ENCODE data around the gene HDHD5. TPM values are rescaled to one million over a fixed set of nuclear protein-coding genes. Genes with fewer than 3 reads are reported as not detected.
A peak's percentile ranks its signal among the peaks of the same experiment; 100 is the strongest.

HDHD5 gene
- polyA plus RNA-seq, 1 donor from 2014 or later, result 91.3 TPM

DNA sequence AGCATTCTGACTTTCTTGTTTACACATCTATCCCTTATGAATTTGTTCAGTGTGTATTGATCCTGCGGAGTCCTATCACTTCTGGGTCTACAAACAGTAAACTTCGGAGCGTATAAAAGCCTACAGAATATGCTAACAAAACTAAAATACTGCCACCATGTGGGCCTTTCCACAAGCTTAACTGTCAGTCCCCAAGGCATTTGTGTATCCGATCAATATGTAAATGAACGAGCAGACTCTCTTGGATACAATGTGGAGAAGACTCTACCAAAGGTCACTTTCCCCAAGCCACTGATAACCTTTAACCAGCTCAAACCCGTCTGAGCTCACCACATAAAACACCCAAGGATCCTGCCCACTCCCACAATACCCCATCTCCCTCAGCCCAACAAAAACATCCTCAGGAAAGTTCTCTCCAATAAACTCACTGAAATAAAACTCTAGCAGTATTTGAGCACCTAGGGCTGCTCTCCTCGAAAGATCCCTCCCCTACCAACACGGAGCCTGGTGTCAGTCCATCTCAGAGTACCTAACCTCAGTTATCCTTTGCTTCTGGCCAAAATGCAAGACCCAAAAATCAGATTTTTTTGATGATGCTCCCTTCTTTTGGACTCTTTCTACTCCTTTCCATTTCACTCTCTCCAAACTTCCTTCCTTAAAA lies 42.3 kb upstream of the HDHD5 start:
- Histone ChIP-seq H3F3A (ENCODE audit: insufficient read depth, low read length, poor library complexity, severe bottlenecking) (no peaks in the 10 kb centered on the region), H3K4me2 (ENCODE audit: low read length) (no peak overlapping the region), H3K4me3 (ENCODE audit: low read length) (no peak overlapping the region), H2AFZ (ENCODE audit: low read depth, low read length) (no peak overlapping the region), H3K27me3 (ENCODE audit: insufficient read depth, low read depth, low read length) (no peaks in the 10 kb centered on the region), H4K20me1 (ENCODE audit: insufficient read depth) (no peaks in the 10 kb centered on the region), H3K36me3 (ENCODE audit: insufficient read depth, low read length) (no peaks in the 10 kb centered on the region), H3K9ac (ENCODE audit: low read length) (no peak overlapping the region), H3K27ac (ENCODE audit: low read length) (no peak overlapping the region), H3K9me2 (ENCODE audit: insufficient read depth, low read length) (no peaks in the 10 kb centered on the region), H3K79me2 (replicated peaks; ENCODE audit: insufficient read depth, low read length) (no peaks in the 10 kb centered on the region), H3K9me3 (ENCODE audit: low read length) (no peaks in the 10 kb centered on the region)
- no peak for TF ChIP-seq EP300 (conservative IDR thresholded peaks at IDR 0.05; ENCODE audit: poor library complexity, severe bottlenecking)
- TF ChIP-seq, protein P1, sequence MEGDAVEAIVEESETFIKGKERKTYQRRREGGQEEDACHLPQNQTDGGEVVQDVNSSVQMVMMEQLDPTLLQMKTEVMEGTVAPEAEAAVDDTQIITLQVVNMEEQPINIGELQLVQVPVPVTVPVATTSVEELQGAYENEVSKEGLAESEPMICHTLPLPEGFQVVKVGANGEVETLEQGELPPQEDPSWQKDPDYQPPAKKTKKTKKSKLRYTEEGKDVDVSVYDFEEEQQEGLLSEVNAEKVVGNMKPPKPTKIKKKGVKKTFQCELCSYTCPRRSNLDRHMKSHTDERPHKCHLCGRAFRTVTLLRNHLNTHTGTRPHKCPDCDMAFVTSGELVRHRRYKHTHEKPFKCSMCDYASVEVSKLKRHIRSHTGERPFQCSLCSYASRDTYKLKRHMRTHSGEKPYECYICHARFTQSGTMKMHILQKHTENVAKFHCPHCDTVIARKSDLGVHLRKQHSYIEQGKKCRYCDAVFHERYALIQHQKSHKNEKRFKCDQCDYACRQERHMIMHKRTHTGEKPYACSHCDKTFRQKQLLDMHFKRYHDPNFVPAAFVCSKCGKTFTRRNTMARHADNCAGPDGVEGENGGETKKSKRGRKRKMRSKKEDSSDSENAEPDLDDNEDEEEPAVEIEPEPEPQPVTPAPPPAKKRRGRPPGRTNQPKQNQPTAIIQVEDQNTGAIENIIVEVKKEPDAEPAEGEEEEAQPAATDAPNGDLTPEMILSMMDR (IDR thresholded peaks at IDR 0.05; ENCODE audit: poor library complexity, severe bottlenecking), result no peak
- TF ChIP-seq EZH2 (IDR thresholded peaks at IDR 0.05; ENCODE audit: borderline replicate concordance, insufficient read depth, low read length, poor library complexity, severe bottlenecking), result no peak
- TF ChIP-seq, protein P2, sequence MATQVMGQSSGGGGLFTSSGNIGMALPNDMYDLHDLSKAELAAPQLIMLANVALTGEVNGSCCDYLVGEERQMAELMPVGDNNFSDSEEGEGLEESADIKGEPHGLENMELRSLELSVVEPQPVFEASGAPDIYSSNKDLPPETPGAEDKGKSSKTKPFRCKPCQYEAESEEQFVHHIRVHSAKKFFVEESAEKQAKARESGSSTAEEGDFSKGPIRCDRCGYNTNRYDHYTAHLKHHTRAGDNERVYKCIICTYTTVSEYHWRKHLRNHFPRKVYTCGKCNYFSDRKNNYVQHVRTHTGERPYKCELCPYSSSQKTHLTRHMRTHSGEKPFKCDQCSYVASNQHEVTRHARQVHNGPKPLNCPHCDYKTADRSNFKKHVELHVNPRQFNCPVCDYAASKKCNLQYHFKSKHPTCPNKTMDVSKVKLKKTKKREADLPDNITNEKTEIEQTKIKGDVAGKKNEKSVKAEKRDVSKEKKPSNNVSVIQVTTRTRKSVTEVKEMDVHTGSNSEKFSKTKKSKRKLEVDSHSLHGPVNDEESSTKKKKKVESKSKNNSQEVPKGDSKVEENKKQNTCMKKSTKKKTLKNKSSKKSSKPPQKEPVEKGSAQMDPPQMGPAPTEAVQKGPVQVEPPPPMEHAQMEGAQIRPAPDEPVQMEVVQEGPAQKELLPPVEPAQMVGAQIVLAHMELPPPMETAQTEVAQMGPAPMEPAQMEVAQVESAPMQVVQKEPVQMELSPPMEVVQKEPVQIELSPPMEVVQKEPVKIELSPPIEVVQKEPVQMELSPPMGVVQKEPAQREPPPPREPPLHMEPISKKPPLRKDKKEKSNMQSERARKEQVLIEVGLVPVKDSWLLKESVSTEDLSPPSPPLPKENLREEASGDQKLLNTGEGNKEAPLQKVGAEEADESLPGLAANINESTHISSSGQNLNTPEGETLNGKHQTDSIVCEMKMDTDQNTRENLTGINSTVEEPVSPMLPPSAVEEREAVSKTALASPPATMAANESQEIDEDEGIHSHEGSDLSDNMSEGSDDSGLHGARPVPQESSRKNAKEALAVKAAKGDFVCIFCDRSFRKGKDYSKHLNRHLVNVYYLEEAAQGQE (IDR thresholded peaks at IDR 0.05; ENCODE audit: borderline replicate concordance), result no peak
- no peak for TF ChIP-seq RAD21 (conservative IDR thresholded peaks at IDR 0.05)
- TF ChIP-seq POLR2AphosphoS5 (IDR thresholded peaks at IDR 0.05), result no peak
- TF ChIP-seq TAF1 (IDR thresholded peaks at IDR 0.05; ENCODE audit: low read depth), result no peak
- TF ChIP-seq MXI1 (conservative IDR thresholded peaks at IDR 0.05; ENCODE audit: poor library complexity, severe bottlenecking), result no peak
- TF ChIP-seq SMC3 (conservative IDR thresholded peaks at IDR 0.05; ENCODE audit: poor library complexity), result no peak

DNA sequence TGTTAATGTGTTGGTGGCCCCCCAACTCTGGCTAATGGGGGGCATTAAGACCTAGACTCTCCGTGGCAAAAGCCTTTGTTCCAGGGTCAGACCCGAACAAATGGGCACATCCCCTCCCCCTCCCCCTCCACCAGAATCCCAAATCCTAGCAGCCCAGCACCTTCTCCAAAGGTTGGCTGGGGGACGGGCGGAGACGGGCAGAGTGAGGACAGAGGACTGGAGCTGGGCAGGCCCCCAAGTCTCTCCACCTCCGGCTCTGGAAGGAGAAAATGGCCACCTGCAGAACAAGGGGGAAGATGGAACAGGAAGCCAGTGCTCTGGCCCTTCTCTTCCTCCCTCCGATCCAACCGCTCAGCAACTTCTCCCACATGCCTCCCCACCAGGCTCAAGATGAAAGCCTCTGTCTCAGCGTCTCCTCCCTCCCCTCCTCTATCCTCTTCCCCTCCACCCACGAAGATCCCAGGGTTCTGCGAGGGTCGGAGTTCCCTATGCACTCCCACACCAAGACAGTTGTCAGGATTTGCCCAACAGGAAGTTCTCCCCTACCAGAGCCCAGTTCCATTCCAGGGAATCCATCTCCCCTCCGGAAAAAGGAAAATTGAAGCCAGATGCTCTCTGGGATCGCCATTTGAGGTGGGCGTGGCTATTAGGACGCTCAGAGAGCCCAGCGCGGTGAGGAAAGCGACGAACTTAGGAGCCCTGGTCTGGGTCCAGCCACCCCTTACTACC lies 40.1 kb upstream of the HDHD5 start:
- no peaks in the 10 kb centered on the region for H4K20me1 ChIP-seq (ENCODE audit: insufficient read depth)
- H3K9ac ChIP-seq (ENCODE audit: low read length), result peak overlapping the region; percentile 90
- peak overlapping the region; percentile 65 for H3K4me3 ChIP-seq (ENCODE audit: low read length)
- H3K9me2 ChIP-seq (ENCODE audit: insufficient read depth, low read length), result no peaks in the 10 kb centered on the region
- H3K79me2 ChIP-seq (replicated peaks; ENCODE audit: insufficient read depth, low read length), result no peaks in the 10 kb centered on the region
- H3K27me3 ChIP-seq (ENCODE audit: insufficient read depth, low read depth, low read length), result no peaks in the 10 kb centered on the region
- no peaks in the 10 kb centered on the region for H3K9me3 ChIP-seq (ENCODE audit: low read length)
- H3F3A ChIP-seq (ENCODE audit: insufficient read depth, low read length, poor library complexity, severe bottlenecking), result no peaks in the 10 kb centered on the region
- no peak for TF ChIP-seq SMC3 (conservative IDR thresholded peaks at IDR 0.05; ENCODE audit: poor library complexity)
- TF ChIP-seq, protein P2 (IDR thresholded peaks at IDR 0.05; ENCODE audit: borderline replicate concordance), result peak; percentile 55
- TF ChIP-seq TAF1 (IDR thresholded peaks at IDR 0.05; ENCODE audit: low read depth), result peak; percentile 28
- peak overlapping the region; percentile 47 for H3K4me2 ChIP-seq (ENCODE audit: low read length)
- H2AFZ ChIP-seq (ENCODE audit: low read depth, low read length), result peak overlapping the region; percentile 69
- peak overlapping the region; percentile 99 for H3K27ac ChIP-seq (ENCODE audit: low read length)
- no peaks in the 10 kb centered on the region for H3K36me3 ChIP-seq (ENCODE audit: insufficient read depth, low read length)

Measured in neural cell (in vitro differentiated cells).